Measurements from ENCODE around the gene WNK4.
"Not testable (repeated sequence)": the region's sequence is repeated elsewhere in the genome, so short reads cannot be mapped to it uniquely, and the experiment has no call there.

WNK4 gene

GRCh38 chr17:42779936-42780850 lies at the start of gene WNK4:
WNK4 (plus strand) TSS chr17:42780610; CDS start chr17:42780699, 89 bp downstream.
- peak; percentile 22 for DNase-seq (ENCODE audit: low read depth)
- TF ChIP-seq, protein P1, sequence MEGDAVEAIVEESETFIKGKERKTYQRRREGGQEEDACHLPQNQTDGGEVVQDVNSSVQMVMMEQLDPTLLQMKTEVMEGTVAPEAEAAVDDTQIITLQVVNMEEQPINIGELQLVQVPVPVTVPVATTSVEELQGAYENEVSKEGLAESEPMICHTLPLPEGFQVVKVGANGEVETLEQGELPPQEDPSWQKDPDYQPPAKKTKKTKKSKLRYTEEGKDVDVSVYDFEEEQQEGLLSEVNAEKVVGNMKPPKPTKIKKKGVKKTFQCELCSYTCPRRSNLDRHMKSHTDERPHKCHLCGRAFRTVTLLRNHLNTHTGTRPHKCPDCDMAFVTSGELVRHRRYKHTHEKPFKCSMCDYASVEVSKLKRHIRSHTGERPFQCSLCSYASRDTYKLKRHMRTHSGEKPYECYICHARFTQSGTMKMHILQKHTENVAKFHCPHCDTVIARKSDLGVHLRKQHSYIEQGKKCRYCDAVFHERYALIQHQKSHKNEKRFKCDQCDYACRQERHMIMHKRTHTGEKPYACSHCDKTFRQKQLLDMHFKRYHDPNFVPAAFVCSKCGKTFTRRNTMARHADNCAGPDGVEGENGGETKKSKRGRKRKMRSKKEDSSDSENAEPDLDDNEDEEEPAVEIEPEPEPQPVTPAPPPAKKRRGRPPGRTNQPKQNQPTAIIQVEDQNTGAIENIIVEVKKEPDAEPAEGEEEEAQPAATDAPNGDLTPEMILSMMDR (conservative IDR thresholded peaks at IDR 0.05; ENCODE audit: low read length), result no peak
- peak within 1 kb of the TSS; percentile 78 for H3K4me3 ChIP-seq (ENCODE audit: low read length)

- DNase-seq (ENCODE audit: low read depth), result no peak
- TF ChIP-seq, protein P1 (conservative IDR thresholded peaks at IDR 0.05; ENCODE audit: low read length), result no peak
- no peak overlapping the region for H3K4me3 ChIP-seq (ENCODE audit: low read length)
Observed at GRCh38 chr17:42740699-42741098, 39.7 kb upstream of the WNK4 start.

GRCh38 chr17:42742916-42743315 lies 37.5 kb upstream of the WNK4 start:
- not testable (repeated sequence) for H3K4me3 ChIP-seq (ENCODE audit: low read length); DNase-seq (ENCODE audit: low read depth)

DNA sequence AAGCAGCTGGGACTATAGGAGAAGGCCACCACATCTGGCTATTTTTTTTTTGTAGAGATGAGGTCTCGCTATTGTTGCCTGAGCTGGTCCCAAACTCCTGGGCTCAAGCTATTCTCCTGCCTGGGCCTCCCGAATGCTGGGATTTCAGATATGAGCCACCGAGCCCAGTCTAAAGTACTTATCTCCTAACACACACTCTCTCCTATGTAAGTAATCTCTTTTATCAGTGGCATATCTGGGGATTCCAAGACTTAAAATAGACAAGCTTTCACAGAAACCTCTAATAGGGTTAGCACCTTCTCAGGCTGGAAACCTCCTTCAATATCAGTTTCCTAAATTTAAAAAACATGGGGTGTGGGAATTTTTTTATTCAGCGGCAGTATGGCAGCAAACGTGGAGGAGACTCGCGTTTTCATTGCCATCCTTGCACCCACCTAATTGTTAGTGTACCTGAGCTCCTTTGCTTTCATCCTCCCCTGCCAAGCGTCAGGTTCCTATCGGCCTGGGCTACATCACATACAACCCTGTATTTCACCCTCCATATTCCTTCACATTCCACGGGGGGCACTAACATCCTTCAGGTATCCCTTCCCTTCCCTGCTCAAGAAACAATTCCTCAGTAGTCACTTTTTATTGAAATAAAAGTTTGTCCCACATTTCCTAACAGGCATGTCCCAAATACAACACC lies 36.7 kb upstream of the WNK4 start:
- H3K4me3 ChIP-seq (ENCODE audit: low read length), result peak overlapping the region; percentile 88
- TF ChIP-seq, protein P1 (conservative IDR thresholded peaks at IDR 0.05; ENCODE audit: low read length), result peak; percentile 33
- no peak for DNase-seq (ENCODE audit: low read depth)

DNA sequence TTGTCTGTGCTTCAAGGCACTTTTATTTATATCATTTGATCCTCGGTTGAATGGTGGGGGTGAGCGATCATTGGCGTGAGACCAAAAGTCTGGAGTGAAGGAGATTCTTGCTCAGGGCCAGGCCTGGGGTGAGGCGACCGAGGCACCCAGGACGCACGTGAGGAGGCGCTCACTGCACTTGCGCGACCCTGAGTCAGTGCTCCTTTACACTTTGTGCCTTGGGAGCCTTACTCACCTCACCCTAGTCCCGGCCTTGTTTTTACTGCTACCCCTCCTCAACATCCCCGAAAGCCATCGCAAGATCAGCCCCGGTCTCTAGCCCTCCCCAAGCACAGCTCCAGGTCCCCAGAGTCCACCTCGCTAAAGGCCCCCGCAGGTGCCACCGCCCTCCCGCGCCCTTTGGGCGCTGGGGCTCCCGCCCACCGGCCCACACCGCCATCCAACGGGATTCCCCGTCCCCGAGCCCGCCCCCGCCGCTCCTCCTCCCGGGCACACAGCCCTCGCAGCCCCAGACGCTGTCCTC lies 36.1 kb upstream of the WNK4 start:
- H3K4me3 ChIP-seq (ENCODE audit: low read length), result peak overlapping the region; percentile 88
- DNase-seq (ENCODE audit: low read depth), result peak; percentile 56
- TF ChIP-seq, protein P1 (conservative IDR thresholded peaks at IDR 0.05; ENCODE audit: low read length), result no peak

DNA sequence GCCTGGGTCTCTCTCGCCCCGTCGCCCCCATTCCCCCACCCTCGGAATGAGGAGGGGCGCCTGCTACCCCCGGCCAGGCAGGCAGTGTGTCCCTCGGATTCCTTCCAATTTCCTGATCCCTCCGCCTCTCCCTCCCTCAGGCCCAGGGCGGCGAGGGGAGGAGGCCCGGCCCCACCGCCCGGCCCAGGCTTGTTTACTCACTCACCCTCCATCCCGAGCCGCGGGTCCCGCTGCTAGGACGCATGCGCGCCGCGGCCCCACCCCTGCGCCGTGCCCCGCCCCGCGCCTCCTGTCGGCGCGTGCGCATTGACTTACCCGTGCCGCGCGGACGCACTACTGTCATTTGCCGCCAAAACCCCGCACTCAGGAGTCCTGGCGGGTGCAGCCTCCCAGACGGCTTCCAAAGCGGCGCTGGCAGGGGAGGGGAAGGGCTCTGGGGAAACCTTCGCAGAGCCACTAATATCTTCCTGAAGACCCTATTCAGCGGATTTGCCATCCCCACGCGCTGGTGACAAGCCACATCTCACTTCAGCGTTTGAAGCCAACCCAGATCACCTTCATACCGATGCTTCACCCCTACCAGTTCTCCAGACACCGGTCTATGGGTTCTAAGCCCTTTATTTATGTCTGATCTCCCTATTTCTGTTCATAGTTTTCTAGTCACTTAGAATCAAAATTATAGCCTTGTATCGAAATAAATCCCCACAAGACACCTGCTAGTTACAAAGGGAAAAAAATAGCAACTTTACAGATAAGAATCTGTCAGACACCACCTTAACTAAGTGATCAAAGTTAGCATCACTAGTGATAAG lies 35.4 kb upstream of the WNK4 start, which contains the start of gene EZH1:
TSS of gene EZH1 (minus strand) at position 235 of the 812 bp plus-strand sequence. CDS start 16,099 bp downstream, outside the sequence.
- H3K4me3 ChIP-seq (ENCODE audit: low read length), result peak within 1 kb of the TSS; percentile 88
- DNase-seq (ENCODE audit: low read depth), result peak; percentile 85
- TF ChIP-seq, protein P1 (conservative IDR thresholded peaks at IDR 0.05; ENCODE audit: low read length), result no peak
